NCI-H1694 (cell line): ENCODE data around the gene AJUBA.
"Not testable (repeated sequence)": the region's sequence is repeated elsewhere in the genome, so short reads cannot be mapped to it uniquely, and the experiment has no call there.

Experiments used
- DNase-seq: peaks from one replicate; lab custom pipeline; 2025; lab: John Stamatoyannopoulos, UW

AJUBA gene

GRCh38 chr14:23006188-23006534, 23.8 kb upstream of the AJUBA start:
- no peak for DNase-seq

GRCh38 chr14:23005451-23006187, 23.3 kb upstream of the AJUBA start:
- DNase-seq = no peak

GRCh38 chr14:23004274-23004673, 21.9 kb upstream of the AJUBA start:
- DNase-seq = not testable (repeated sequence)

DNA sequence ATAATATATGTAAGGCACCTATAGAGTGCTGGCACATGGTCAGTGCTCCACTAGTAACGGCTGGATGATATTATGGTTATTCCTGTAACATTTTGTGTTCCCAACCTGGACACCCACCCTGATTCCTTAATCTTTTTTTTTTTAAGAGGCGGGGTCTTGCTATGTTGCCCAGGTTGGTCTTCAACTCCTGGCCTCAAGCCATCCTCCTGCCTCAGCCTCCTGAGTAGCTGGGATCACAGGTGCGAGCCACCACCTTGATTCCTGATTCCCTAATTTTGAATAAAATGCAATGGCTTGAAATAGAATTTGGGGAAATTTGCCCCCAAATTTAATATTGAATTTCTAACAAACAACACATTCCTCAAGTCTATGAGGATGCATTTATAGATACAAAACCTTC, 20.2 kb upstream of the AJUBA start:
- no peak for DNase-seq

- DNase-seq = no peak
Observed at GRCh38 chr14:23000860-23001259, 18.5 kb upstream of the AJUBA start.

GRCh38 chr14:22998329-22999012, 16.1 kb upstream of the AJUBA start:
- no peak for DNase-seq

- peak; percentile 72 for DNase-seq
Observed at GRCh38 chr14:22997676-22998323, 15.4 kb upstream of the AJUBA start.

DNA sequence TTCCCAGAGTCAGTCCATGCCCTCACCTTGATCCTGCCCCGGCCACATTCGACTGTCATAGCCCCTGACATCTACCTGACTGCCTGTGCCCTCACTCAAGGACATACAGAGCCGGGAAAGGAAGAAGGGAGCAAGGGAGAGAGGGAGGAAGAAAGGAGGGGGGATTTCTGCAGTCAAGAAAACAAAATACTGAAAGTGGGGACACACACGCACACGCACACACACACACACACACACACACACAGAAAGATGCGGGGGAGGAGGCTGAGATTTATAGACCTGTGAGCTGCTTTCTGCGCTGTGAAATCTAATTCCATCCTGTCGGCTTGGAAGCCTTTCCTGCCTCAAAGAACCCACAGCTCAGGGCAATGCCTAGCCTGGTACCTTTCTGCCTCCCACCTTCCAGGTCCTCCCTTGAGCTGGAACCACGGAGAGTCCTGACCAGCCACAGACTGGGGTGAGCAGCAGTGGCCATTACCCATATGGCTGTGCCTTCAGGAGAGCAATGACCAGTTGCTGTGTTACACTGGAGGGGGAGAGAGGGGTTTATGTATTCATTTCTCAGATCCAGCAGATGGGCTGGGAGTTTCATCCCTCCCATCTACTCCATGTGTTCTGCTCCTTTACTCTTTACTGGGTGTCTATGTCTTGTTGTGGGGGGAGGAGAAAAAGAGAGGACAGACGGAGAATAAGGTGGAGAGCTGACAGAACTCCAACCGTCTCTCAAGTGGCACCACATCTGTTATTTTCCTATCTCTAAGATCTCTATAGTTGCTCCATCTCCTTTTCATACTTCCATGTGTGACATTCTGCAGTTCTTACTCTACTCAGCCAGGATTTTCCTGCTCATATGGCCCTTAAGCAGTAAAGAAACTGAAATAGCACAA, 14.7 kb upstream of the AJUBA start:
- DNase-seq = peak; percentile 66

DNA sequence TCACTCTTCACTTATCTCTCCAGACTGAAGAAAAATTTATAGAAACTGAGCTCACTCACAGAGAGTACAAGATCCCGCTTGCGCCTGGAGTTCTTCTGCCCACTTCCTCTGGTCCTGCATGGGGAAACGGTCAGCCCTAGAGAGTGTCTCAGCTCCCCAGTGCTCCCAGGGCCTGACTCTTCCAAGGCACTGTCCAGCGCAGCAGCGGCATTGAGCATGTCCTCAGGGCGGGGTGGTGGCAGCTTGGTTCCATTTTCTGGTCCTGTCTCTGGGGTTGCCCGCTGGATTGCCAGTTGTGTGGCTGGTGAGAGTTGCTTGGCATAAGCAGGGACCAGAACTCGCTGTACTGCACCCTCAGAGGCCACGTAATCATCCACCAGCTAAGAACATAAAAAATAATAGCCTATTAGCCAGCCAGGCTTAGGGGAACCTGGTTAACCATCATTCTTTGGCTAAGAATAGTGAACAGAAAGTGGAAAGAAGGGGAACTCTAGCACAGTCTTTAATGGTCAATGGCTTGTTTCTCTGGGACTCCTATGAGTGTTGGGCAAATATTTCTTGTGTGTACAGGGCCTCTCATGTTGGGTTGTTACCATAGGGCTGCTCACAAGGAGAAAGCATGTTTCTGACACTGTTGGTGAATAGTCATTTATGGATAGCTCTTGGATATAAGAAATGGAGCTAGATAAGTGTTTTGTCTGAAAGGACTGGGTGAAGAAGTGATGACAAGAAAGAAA, 13.7 kb upstream of the AJUBA start:
- no peak for DNase-seq

DNA sequence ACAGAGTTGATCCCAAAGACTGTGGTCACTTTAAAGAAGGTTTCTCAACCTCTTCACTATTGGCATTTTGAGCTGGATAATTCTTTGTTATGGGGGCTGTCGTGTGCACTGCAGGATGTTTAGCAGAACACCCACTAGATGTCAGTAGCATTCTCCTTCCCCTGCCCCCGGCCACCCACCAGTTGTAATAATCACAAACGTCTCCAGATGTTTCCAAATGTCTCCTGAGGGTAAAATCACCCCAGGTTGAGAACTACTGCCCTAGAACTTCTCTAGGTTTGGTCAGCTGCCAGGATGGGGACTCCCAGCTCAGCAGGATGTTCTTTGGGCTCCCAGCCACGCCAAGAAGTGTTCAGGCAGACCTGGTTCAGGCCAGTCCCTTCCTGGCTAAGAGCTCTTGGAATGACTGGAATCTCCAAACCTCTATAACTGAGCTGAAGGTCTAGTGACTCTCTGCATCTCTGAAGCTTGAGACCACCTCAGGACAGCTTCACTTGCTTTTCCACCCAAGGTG, 12.5 kb upstream of the AJUBA start:
- DNase-seq = peak; percentile 67

- no peak for DNase-seq
Observed at GRCh38 chr14:22993517-22993916, 11.2 kb upstream of the AJUBA start.

DNA sequence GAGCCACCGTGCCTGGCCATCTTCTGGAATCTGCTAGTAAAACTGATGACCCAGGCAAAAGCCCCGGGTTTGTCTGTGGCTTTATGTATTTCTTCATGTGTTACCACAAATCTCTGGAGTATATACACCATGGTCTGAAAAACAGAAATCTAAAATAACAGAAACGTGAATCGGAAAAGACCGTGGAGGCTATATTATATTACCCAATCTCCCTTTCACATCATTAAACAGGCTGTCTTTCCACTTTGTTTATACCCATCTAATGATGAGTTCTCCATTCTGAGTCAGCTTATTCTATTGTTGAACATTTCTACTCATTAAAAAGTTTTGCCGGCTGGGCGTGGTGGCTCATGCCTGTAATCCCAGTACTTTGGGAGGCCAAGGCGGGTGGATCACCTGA, 9.5 kb upstream of the AJUBA start:
- DNase-seq = no peak

DNA sequence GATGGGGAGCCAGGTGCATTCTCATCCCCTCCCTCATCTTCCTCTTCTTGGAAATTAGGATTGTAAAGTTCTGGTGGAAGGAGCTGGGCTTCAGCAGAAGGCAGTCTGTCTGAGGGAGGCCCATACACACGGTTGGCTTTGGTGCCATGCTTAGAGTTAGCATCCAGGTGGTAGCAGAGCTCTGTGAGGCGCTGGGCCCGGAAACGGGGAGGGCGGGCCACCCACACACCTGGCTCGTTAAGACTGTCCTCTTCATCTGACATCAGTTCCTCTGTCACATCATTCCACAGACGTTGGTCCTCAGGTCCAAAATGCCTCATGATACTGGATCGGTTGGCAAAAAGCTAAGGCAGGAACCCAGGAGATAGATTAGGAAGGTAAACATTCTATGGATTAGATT, 4.9 kb upstream of the AJUBA start:
- DNase-seq = no peak

DNA sequence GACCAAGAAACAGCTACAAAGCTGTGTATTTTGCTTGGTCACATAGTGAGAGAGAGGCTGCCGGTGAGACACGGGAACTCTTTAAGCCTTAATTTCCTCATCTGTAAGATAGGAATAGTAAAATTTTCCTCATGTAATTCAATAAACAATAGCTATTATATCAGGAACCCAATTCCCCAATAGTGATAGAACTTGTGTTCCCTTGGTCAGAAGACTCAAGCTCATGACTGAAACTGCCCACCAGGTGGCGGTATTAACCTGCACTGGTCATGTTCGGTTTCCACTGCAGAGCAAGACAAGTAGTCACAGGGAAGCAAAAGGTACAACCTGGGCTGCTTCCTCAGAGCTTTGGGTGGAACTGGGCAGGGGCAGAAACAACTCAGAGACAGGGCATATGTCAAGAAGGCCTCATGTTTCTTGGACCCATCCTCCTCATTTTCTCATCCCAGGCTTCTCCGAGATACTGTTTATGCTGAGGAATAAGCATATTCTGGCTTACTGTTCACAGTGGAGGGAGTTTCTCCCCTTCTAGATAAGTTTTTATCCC, 4.2 kb upstream of the AJUBA start:
- DNase-seq = peak; percentile 92

- DNase-seq = no peak
Observed at GRCh38 chr14:22985894-22986507, 3.6 kb upstream of the AJUBA start.

GRCh38 chr14:22984959-22985658, 2.8 kb upstream of the AJUBA start:
- no peak for DNase-seq

GRCh38 chr14:22981876-22982476, 375 bp downstream of the AJUBA start:
- DNase-seq = no peak

DNA sequence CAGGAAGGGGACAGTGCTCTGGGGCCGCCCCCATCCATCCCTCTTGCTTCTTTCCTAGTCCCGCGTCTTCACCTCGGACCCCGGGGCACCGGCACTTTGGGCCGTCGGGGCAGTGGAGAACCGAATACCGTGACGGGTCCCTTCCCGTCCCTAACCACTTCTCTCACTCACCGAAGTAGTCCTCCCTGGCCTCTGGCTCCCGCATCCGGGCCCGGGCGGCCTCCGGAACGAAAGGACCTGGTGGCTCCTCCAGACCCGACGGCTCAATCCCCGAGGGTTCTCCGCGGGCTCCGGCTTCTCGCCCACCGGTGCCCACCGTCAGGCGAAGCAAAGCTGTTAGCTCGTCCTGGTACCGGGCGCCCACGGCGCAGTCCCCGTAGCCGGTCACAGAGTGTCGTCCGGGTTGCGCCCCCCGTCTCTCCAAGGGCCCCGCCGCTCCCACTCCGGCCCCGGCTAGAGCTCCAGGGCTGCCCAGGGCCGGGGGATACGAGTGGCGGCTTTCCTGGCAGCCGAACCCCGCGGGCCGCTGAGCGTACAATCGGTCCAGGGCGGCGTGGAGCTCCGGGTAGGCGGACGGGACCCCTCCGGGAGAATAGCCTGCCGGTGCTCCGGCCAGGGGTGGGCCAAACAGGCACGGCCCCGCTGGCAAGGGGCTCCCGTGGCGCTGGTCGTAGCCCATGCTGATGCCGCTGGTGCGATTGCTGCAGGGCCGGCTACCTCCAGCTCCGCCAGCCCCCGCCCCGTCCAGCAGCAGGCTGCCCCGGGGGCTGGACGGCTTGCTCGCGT, 1.1 kb downstream of the AJUBA start:
- no peak for DNase-seq

GRCh38 chr14:22980672-22981089, 1.7 kb downstream of the AJUBA start:
- no peak for DNase-seq
